Caco-2 (cell line): ENCODE measurements around the gene TAF8. TPM values are rescaled to one million over a fixed set of nuclear protein-coding genes. Genes with fewer than 3 reads are reported as not detected.

Source experiments
- BruUV-seq: library from RNA; stranded (reverse); fragments of 400-500 nt; replicated peaks from 2 replicates; lab custom pipeline; 2021; lab: Mats Ljungman, UMichigan
- CTCF ChIA-PET: fragments of 300-600 bp; sonication (Branson Sonifier 250); formaldehyde crosslinking; loops from one replicate; lab custom pipeline; 2022; ENCODE audit warnings: antibody characterized with exemption; lab: Charles Lee
- POLR2A ChIA-PET: fragments of 300-600 bp; sonication (Branson Sonifier 250); formaldehyde crosslinking; loops from one replicate; lab custom pipeline; 2022; ENCODE audit warnings: antibody characterized with exemption; lab: Charles Lee
- DNase-seq, 2 experiments: peaks; one replicate each; pipeline versions ENCODE4 v3.0.0 to v3.0.0-alpha.2; 2020 to 2022
- H3K27me3 ChIP-seq: replicated peaks from 2 replicates; pipeline ENCODE4 v1.6.0; 2011; ENCODE audit warnings: low read length; ENCODE audit not compliant: control insufficient read depth, insufficient read depth
- H3K36me3 ChIP-seq: 2 replicates; pipeline ENCODE4 v1.5.1; 2011; ENCODE audit warnings: low read length; ENCODE audit not compliant: control insufficient read depth, insufficient read depth
- H3K4me1 ChIP-seq: fragments of 250-450 bp; sonication (Bioruptor Pico); 2 replicates; pipeline ENCODE4 v1.5.1; 2020; ENCODE audit warnings: mild to moderate bottlenecking
- H3K4me3 ChIP-seq: 2 replicates; pipeline ENCODE4 v1.5.1; 2011; ENCODE audit warnings: low read depth, mild to moderate bottlenecking, control low read depth, low read length
- H3K9me3 ChIP-seq: fragments of 250-450 bp; sonication (Bioruptor Pico); 2 replicates; pipeline ENCODE4 v1.5.1; 2020; ENCODE audit warnings: mild to moderate bottlenecking, moderate library complexity
- H3K27ac Mint-ChIP-seq: one replicate; pipeline ENCODE4 v1.8.0; 2022; ENCODE audit warnings: mixed read lengths; ENCODE audit not compliant: unreplicated experiment
- H3K27me3 Mint-ChIP-seq: one replicate; pipeline ENCODE4 v1.8.0; 2022; ENCODE audit warnings: mixed read lengths; ENCODE audit not compliant: insufficient read depth, unreplicated experiment
- H3K36me3 Mint-ChIP-seq: one replicate; pipeline ENCODE4 v1.8.0; 2022; ENCODE audit warnings: mild to moderate bottlenecking, mixed read lengths; ENCODE audit not compliant: insufficient read depth, unreplicated experiment
- H3K4me1 Mint-ChIP-seq: one replicate; pipeline ENCODE4 v1.8.0; 2022; ENCODE audit warnings: low read depth, mixed read lengths; ENCODE audit not compliant: unreplicated experiment
- H3K4me3 Mint-ChIP-seq: one replicate; pipeline ENCODE4 v1.8.0; 2022; ENCODE audit warnings: mild to moderate bottlenecking, moderate library complexity, mixed read lengths; ENCODE audit not compliant: unreplicated experiment
- H3K9me3 Mint-ChIP-seq: one replicate; pipeline ENCODE4 v1.8.0; 2022; ENCODE audit warnings: mixed read lengths; ENCODE audit not compliant: unreplicated experiment
- CTCF ChIP-seq, 2 experiments: fragments of 200-600 bp in 1 of 2; IDR thresholded peaks; 1 replicate in 1 of 2; 2 replicates in 1 of 2; pipeline versions ENCODE4 v1.5.1 to v1.8.0; 2011 to 2022; ENCODE audit warnings: antibody characterized with exemption in 1 of 2, control low read depth in 1 of 2, inconsistent platforms in 1 of 2, low read depth in 1 of 2, low read length in 1 of 2, mild to moderate bottlenecking in 1 of 2, moderate library complexity in 1 of 2; ENCODE audit not compliant: insufficient read depth in 1 of 2, severe bottlenecking in 1 of 2, unreplicated experiment in 1 of 2
- intact Hi-C: fragments of 100-400 bp; cut with micrococcal nuclease; formaldehyde crosslinking; loops from one replicate; pipeline ENCODE4 v1.10.0; 2022; ENCODE audit not compliant: unreplicated experiment
- total RNA-seq: library from RNA; stranded (reverse); gene quantifications from 2 replicates; pipeline ENCODE4 v1.2.3, GENCODE V29; 2022

The TAF8 gene
- total RNA-seq, 1 experiment from 2014 or later, result 37.7 TPM

- no peaks in the 10 kb centered on the region for H3K4me1 Mint-ChIP-seq
- POLR2A ChIA-PET, result no interaction called here
- H3K27ac Mint-ChIP-seq, result no peak overlapping the region
- no peaks in the 10 kb centered on the region for H3K9me3 Mint-ChIP-seq
- H3K4me3 ChIP-seq, result no peak overlapping the region
- CTCF ChIA-PET, result no interaction called here
- peaks cover 10% of the 10 kb centered on the region for H3K4me1 ChIP-seq
- H3K36me3 ChIP-seq, result no peaks in the 10 kb centered on the region
- TF ChIP-seq CTCF (IDR thresholded peaks at IDR 0.05; ENCODE audit: insufficient read depth in 1 of 2, low read depth in 1 of 2, low read length in 1 of 2, severe bottlenecking in 1 of 2, unreplicated experiment in 1 of 2), result no peak
- no peaks in the 10 kb centered on the region for H3K36me3 Mint-ChIP-seq
- no TSS peak for BruUV-seq
- no peaks in the 10 kb centered on the region for H3K27me3 ChIP-seq
- no peak for DNase-seq
- H3K27me3 Mint-ChIP-seq, result no peaks in the 10 kb centered on the region
- no peak overlapping the region for H3K4me3 Mint-ChIP-seq
- no peaks in the 10 kb centered on the region for H3K9me3 ChIP-seq
- intact Hi-C loops, result no loop called here
These were observed 24.5 kb upstream of the TAF8 start for GRCh38 chr6:42025845-42026243.

GRCh38 chr6:42026540-42026939, 23.8 kb upstream of the TAF8 start:
- H3K4me3 Mint-ChIP-seq, result no peak overlapping the region
- Histone ChIP-seq H3K4me3 (no peak overlapping the region), H3K36me3 (no peaks in the 10 kb centered on the region), H3K9me3 (no peaks in the 10 kb centered on the region), H3K4me1 (peaks cover 17% of the 10 kb centered on the region), H3K27me3 (no peaks in the 10 kb centered on the region)
- no peaks in the 10 kb centered on the region for H3K4me1 Mint-ChIP-seq
- intact Hi-C loops, result no loop called here
- H3K36me3 Mint-ChIP-seq, result no peaks in the 10 kb centered on the region
- ChIA-PET POLR2A (interaction anchor here (0.5 kb wide), 1 partner anchor 247 kb away, joined by 3 read pairs; the partner anchor contains the start of gene FRS3), CTCF (no interaction called here)
- H3K9me3 Mint-ChIP-seq, result no peaks in the 10 kb centered on the region
- no TSS peak for BruUV-seq
- no peak for DNase-seq
- no peak for TF ChIP-seq CTCF (IDR thresholded peaks at IDR 0.05; ENCODE audit: insufficient read depth in 1 of 2, low read depth in 1 of 2, low read length in 1 of 2, severe bottlenecking in 1 of 2, unreplicated experiment in 1 of 2)
- no peaks in the 10 kb centered on the region for H3K27me3 Mint-ChIP-seq
- no peak overlapping the region for H3K27ac Mint-ChIP-seq

- CTCF ChIA-PET, result interaction anchor here (0.7 kb wide), 1 partner anchor 343 kb away, joined by 3 read pairs; no protein-coding TSS in a partner anchor
- POLR2A ChIA-PET, result interaction anchor here (0.6 kb wide), 1 partner anchor 13 kb away, joined by 3 read pairs; no protein-coding TSS in a partner anchor
- no peak overlapping the region for H3K4me3 Mint-ChIP-seq
- H3K4me1 ChIP-seq, result peaks cover 17% of the 10 kb centered on the region
- no peaks in the 10 kb centered on the region for H3K9me3 Mint-ChIP-seq
- no peaks in the 10 kb centered on the region for H3K4me1 Mint-ChIP-seq
- no peak overlapping the region for H3K4me3 ChIP-seq
- H3K27ac Mint-ChIP-seq, result peak overlapping the region; percentile 6
- no peaks in the 10 kb centered on the region for H3K36me3 Mint-ChIP-seq
- TF ChIP-seq CTCF (IDR thresholded peaks at IDR 0.05; ENCODE audit: insufficient read depth in 1 of 2, low read depth in 1 of 2, low read length in 1 of 2, severe bottlenecking in 1 of 2, unreplicated experiment in 1 of 2), result no peak
- BruUV-seq, result no TSS peak
- H3K27me3 ChIP-seq, result no peaks in the 10 kb centered on the region
- H3K9me3 ChIP-seq, result no peaks in the 10 kb centered on the region
- H3K27me3 Mint-ChIP-seq, result no peaks in the 10 kb centered on the region
- intact Hi-C loops, result no loop called here
- no peaks in the 10 kb centered on the region for H3K36me3 ChIP-seq
- no peak for DNase-seq
These were observed 21.9 kb upstream of the TAF8 start for GRCh38 chr6:42028234-42029061.
